ENCODE results near the gene CAND2. TPM values are rescaled to one million over a fixed set of nuclear protein-coding genes. Genes with fewer than 3 reads are reported as not detected.

Gene CAND2
- total and polyA plus RNA-seq, 2 of the 8 experiments (the other 6 are each of a cell fraction or from before 2014, with no cell fraction given) = 8.7 TPM

- TF ChIP-seq TBP (IDR thresholded peaks at IDR 0.05; ENCODE audit: low read depth, low read length) = no peak
Measured at GRCh38 chr3:12752102-12752501, 44.4 kb upstream of the CAND2 start (continued).

Data from H1 (cell line).